ENCODE data around the gene SIDT1.

DNA sequence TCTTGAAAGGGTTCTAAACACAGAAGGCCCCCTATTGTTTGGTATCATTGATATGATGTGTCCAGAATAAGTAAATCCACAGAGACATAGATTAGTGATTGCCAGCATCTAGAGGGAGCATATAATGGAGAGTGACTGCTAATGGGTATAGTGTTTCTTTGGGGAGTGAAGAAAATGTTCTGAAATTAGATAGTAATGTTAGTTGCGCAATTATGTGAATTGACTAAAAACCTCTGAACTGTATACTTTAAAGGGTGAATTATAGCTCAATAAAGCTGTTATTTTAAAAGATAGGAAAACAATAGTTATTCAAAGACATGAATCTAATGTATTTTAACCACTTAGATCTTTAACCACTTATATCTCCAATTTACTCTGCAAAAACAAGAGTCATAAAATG lies 23.4 kb upstream of the SIDT1 start:
- TF ChIP-seq, protein P1, sequence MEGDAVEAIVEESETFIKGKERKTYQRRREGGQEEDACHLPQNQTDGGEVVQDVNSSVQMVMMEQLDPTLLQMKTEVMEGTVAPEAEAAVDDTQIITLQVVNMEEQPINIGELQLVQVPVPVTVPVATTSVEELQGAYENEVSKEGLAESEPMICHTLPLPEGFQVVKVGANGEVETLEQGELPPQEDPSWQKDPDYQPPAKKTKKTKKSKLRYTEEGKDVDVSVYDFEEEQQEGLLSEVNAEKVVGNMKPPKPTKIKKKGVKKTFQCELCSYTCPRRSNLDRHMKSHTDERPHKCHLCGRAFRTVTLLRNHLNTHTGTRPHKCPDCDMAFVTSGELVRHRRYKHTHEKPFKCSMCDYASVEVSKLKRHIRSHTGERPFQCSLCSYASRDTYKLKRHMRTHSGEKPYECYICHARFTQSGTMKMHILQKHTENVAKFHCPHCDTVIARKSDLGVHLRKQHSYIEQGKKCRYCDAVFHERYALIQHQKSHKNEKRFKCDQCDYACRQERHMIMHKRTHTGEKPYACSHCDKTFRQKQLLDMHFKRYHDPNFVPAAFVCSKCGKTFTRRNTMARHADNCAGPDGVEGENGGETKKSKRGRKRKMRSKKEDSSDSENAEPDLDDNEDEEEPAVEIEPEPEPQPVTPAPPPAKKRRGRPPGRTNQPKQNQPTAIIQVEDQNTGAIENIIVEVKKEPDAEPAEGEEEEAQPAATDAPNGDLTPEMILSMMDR (IDR thresholded peaks at IDR 0.05): no peak
- no peak for TF ChIP-seq POLR2A (IDR thresholded peaks at IDR 0.05)
